ENCODE measurements around the gene GNL1.
"Not testable (repeated sequence)": the region's sequence is repeated elsewhere in the genome, so short reads cannot be mapped to it uniquely, and the experiment has no call there.

The GNL1 gene

GRCh38 chr6:30495993-30496392 lies 60.3 kb downstream of the GNL1 start:
- DNase-seq (ENCODE audit: low read depth in 2 of 2): no peak

- not testable (repeated sequence) for DNase-seq (ENCODE audit: low read depth in 2 of 2)
These were observed 61.2 kb downstream of the GNL1 start for GRCh38 chr6:30495060-30495459.

DNA sequence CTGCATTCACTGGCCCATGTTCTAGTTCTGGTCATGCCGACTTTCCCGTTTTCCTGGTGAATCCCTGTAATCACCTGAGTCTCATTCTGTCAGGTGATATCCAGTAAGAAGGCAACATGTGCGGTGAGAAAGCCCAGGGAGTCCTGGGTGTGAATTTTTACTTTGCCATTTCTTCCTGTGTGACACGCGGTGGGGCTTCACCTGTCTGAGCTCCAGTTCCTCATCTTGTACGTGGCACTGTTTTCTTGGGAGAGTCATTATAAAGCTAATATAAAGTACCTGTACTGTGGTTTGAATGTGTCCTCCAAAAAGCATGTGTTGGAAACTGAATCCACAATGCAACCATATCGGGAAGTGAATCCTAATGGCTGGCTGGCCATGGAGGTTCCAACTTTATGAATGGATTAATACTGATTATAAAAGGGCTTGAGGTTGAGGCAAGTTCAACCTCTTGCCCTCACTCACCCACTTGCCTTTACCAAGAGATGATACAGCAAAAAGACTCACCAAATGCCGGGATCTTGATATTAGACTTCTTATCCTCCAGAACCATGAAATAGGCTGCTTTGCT lies 61.9 kb downstream of the GNL1 start:
- no peak for DNase-seq (ENCODE audit: low read depth in 2 of 2)

DNA sequence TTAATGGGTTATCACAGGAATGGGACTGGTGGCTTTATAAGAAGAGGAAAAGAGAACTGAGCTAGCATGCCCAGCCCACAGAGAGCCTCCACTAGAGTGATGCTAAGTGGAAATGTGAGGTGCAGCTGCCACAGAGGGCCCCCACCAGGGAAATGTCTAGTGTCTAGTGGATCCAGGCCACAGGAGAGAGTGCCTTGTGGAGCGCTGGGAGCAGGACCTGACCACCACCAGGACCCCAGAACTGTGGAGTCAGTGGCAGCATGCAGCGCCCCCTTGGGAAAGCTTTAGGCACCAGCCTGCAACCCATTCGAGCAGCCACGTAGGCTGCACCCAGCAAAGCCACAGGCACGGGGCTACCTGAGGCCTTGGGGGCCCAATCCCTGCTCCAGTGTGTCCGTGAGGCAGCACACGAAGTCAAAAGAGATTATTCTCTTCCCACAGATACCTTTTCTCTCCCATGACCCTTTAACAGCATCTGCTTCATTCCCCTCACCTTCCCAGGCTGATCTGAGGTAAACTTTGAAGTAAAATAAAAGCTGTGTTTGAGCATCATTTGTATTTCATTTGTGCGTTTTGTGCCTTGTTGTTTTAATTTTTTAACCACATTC lies 62.5 kb downstream of the GNL1 start:
- no peak for DNase-seq (ENCODE audit: low read depth in 2 of 2)

GRCh38 chr6:30491991-30492952 lies 64.0 kb downstream of the GNL1 start:
- no peak for DNase-seq (ENCODE audit: low read depth in 2 of 2)

Data from stimulated activated CD8-positive, alpha-beta memory T cell treated with anti-CD3 and anti-CD28 coated beads, Interleukin-7, amount 100 ng/mL, for 4 hours (primary cell).